ENCODE data around the gene HOXD1.

HOXD1 gene

DNA sequence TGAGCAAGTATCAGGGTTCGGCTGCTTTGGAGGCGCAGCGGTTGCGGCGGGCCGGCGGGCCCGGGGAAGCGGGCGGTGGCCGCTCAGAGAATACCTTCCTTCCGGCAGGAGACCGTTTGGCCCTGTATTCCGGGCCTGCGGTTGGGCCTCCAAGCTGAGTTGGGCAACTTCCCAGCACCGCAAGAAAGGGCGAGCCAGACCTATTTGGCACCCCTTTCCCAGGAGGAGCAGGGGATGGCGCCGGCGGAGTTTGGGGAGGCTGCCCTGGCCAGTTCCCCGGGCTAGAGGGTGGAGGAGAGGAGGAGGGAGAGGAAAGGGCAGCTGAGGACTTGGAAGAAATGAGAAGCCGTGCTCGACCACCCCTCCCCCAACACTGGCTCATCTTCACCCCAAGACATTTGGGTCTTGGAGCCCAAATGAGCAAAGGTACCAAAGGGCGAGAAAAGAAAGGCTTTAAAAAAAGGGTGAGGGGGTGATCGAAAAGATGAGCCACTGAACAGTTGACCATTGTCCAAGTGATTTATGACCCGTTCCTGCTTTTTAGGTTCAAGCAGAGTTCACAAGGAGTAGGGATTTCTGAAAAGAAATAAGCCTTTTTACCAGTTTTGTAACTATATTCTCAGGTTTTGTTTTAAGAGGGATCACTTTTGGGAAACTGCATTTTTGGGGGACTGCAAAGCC is 23.0 kb upstream of the HOXD1 start:
- DNase-seq = no peak

DNA sequence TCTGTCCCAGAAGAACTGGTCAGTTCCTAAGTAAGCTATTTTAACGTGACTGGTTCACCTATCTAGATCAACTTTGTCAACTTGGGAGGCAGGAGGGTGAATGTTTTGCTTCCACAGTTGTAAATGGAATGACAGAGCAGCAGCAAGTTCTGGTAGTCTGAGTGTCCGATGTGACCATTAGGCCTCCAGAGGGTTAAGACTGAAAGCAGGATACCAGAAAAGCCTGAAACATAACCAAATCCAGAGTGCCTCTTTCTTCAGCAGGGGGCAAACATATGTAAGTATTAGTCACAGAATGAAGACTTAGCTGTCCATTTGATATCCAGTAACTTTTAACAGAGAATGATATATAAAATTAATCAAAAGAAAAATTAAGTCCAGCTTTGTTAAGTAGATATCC is 22.2 kb upstream of the HOXD1 start:
- DNase-seq = no peak

DNA sequence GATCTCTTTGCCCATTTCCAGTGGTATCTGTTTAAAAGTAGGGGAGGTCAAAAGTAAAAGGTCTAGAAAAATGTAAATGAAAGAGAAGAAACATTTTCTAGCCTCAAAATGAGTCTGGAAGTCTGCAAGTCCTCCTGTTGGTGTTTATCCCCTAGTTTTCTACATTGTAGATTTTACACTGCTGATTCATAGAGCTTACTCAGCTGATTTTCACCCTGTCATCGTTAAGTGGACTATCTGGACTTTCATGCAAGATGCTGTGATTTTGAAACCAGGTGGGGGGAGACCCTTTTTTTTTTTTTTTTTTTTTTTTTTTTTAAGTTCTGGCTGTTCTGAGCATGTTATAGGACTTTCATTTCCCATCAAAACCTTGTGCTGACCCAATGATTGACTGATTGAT is 21.1 kb upstream of the HOXD1 start:
- no peak for DNase-seq

DNA sequence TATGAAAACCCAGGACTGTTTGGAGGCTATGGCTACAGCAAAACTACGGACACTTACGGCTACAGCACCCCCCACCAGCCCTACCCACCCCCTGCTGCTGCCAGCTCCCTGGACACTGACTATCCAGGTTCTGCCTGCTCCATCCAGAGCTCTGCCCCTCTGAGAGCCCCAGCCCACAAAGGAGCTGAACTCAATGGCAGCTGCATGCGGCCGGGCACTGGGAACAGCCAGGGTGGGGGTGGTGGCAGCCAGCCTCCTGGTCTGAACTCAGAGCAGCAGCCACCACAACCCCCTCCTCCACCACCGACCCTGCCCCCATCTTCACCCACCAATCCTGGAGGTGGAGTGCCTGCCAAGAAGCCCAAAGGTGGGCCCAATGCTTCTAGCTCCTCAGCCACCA is 19.3 kb upstream of the HOXD1 start:
- DNase-seq = no peak

DNA sequence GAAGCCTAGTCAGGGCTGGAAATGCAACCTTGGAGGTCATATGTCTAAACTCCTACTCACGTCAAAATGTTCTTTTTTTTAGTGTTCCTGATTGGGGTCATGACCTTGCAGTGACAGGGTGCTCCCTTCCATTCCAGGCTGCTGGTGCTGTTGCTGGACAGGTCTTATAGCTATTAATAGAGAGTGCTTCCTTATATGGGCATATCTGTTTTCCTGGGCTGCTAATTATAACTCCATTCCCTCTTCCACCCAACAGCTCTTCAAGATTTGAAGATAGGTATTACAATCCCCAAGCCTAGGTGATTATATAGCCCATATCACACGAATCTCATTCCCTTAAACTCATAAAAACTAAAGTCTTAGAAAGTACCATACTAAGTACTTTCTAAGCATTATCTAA is 18.8 kb upstream of the HOXD1 start:
- no peak for DNase-seq

DNA sequence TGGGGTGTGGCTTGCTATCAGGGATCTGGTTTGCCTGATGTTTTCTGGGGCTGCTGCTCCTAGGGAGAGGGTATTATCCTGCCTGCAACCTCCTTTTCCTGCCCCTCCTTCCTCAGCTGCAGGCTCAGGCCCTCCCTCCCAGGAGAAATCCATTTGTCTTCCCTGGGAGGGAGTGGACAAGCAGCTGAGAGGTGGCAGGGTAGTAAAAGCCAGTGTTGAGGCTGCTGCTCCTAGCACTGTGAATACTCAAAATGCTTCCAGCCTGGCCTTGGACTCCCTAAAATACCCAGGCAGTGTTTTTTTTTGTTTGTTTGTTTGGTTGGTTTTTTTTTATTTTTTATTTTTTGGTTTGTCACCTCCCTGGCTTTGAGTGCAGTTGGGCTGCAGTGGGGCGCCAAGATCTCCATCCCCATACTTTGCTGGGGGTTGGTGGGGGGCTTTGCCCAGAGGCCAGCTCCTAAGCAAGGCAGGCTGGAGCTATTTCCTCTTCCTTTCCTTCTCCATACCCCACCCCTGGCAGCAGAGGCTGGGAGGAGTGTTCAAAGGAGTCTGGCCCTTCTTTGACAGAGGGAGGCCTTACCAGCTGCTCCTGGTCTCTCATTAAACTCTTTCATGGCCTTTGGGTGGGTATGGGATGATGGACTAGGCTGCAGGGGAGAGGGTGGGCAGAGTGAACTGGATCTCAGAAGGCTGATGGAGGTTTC is 17.7 kb upstream of the HOXD1 start:
- DNase-seq = no peak

DNA sequence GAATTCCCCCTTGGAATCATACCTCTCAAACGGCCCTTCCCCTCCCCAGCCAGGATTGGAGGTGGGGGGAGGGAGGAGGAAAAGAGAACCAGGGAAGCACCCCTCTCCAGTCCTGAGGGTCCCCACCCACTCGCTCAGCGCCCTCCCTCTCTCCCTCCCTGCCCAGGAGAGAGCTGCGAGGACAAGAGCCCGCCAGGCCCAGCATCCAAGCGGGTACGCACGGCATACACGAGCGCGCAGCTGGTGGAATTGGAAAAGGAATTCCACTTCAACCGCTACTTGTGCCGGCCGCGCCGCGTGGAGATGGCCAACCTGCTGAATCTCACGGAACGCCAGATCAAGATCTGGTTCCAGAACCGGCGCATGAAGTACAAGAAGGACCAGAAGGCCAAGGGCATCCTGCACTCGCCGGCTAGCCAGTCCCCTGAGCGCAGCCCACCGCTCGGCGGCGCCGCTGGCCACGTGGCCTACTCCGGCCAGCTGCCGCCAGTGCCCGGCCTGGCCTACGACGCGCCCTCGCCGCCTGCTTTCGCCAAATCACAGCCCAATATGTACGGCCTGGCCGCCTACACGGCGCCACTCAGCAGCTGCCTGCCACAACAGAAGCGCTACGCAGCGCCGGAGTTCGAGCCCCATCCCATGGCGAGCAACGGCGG is 17.0 kb upstream of the HOXD1 start:
- DNase-seq = no peak

DNA sequence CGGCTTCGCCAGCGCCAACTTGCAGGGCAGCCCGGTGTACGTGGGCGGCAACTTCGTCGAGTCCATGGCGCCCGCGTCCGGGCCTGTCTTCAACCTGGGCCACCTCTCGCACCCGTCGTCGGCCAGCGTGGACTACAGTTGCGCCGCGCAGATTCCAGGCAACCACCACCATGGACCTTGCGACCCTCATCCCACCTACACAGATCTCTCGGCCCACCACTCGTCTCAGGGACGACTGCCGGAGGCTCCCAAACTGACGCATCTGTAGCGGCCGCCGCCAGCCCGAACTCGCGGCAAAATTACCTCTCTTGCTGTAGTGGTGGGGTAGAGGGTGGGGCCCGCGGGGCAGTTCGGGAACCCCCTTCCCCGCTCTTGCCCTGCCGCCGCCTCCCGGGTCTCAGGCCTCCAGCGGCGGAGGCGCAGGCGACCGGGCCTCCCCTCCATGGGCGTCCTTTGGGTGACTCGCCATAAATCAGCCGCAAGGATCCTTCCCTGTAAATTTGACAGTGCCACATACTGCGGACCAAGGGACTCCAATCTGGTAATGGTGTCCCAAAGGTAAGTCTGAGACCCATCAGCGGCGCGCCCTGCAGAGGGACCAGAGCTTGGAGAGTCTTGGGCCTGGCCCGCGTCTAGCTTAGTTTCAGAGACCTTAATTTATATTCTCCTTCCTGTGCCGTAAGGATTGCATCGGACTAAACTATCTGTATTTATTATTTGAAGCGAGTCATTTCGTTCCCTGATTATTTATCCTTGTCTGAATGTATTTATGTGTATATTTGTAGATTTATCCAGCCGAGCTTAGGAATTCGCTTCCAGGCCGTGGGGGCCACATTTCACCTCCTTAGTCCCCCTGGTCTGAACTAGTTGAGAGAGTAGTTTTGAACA is 16.2 kb upstream of the HOXD1 start:
- no peak for DNase-seq

DNA sequence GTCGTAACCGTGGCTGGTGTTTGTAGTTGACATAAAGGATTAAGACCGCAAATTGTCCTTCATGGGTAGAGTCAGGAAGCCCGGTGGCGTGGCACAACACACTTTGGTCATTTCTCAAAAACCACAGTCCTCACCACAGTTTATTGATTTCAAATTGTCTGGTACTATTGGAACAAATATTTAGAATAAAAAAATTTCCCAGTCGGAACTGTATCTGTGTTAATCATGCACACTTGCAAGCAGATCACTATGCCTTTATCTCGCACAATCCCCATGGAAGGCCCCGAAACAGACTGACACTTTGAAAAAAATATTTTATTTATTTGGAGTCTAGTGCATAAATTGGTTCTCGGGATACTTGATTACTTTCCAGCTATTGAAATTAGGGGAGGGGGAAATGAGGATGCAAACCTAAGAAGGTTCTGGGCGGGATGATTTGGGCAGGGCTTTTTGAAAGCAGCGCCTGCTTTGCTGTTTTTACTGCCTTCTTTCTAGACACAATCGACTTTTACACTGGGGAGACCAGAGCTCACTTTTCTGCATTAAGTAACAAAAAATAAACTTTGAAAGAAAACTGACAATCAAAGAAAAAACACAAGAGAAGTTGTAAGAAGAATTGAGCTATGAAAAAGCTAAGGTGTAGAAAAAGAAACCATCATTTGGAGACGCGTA is 15.4 kb upstream of the HOXD1 start:
- DNase-seq = no peak

DNA sequence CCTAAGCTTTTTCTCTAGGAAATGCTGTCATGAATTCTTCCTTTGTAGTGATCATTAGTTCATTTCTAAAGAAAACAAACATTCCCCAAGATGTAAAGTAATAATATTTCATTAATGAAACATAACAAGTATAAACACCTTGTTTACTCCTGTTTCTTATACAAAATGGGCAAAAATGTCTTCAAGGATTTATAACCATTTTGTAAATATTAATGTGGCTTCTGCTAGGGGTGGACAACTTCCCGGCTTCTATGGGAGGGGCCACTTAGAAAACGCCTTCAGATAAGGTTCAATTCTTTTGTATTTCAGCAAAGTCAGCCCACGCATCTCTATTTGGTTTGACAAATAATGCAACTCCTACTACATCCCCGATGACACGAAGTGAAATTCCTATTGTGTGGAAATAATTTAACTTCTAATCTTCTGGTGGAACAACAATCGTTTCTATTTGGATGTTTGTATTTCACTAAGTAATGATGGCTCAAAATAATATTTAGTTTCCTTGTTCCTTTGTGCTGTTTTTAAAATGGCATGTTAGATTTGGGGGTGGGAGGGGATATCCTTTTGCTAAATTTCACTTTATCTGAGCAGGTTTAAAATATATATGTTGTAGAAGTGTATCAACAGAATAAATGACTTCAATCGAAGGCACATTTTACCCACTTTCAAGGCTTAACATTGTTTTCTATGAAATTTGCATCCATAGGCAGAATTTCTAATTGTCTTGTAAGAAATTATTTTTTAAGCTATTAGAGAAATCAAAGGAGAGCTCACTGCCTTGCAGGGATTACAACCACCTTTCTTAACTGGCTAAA is 14.7 kb upstream of the HOXD1 start:
- DNase-seq = no peak

DNA sequence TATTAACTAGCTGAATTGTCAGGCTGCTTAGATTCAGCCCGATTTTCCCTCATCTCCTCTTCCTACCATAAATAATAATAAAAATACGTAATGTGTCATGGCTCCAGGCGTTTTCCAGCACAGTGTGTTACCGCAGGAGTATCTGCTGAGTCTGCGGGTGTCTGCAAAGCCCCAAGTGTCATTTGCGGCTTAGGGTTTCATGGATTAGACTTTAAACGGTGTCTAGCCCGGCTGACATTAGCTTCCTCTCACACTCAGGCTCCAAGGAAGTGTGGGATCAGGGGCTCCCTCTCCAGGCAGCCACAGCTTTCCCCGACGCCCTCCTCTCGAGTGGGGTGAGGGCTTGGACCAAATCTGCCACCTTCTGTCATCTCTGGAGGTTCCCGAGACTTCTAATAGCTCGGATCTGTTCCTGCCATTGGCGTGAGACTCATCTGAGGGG is 14.1 kb upstream of the HOXD1 start:
- DNase-seq = no peak

DNA sequence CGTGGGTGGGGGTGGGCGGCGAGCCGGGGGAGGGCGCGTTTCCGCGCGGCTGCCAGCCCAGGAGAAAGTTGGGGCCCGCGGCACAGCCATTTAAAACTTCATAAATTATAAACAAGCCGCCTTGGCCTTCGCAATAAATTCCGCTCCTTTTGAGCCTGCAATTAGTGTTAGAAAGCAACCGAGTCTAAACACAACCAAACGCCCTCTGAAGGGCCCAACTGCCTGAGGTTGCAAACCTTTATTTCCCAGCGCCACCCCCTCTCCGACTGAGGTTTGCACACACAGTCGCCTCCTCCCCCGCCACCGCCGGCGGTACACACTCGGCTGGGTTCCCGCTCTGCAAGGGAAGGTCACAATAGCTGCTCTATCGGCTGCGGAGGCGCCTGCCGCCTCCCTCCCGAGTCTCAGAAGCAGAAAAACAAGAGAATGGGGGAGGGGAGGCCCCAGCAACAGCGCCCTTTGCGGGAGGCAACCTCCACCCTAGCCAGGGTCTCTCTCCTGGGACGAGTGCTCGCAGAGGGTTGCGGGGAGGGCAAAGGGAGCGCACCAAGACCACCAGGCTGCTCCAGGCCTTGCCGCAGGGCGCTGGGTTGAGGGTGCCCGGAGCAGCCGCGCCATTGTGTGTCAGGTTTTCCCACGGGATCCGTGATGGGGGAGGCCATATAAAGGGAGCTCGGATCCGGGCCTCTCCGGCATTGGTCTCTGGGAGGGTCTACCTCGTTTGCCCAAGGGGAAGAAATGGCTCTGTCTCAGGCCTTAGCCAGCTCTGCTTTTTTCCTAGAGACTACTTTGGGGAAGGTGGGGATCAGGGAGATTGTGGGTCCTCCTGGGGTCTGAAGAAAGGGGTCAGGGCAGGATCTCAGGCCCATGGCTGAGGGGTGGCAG is 13.4 kb upstream of the HOXD1 start:
- no peak for DNase-seq

DNA sequence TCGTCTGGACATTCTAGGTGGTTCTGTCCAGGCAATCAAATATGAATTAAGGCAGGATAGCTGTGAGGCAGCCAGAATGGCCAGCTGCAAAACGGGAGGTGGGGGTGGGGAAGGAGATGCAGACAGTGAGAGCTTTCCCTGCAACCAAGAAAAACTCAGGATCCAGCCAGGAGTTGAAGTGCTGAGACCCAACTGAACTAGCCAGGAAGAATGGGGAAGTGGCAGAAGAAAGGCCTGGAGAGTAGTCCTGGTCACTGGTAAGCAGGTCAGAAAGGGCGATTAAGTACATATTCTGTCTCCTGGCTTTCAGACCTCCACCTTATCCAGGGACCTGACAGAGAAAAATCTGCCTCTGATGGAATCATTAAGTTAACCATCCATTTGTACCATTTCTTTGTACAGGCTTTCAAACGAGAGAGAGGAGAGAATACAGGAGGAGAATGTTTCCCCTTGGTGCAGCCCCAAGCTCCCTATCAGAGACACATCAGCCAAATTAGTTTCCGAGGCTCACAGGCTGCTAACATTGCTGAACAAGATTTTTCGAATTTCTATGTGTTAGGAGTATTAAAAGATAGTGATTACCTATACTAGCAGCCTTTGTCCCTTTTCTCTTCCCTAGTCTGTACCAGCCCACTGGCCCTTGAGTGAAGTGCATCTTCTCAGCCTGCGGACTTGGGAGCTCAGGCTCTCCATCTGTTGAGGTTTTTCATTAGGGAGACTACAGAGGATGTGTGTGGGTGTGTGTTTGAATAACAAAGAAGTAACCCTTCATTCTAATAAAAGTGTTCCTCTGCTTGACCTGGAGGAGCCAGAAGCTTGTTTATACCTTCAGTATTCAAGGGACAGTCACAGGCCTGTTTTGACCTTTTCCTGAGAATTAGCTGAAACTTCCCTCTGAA is 12.5 kb upstream of the HOXD1 start:
- DNase-seq = no peak

DNA sequence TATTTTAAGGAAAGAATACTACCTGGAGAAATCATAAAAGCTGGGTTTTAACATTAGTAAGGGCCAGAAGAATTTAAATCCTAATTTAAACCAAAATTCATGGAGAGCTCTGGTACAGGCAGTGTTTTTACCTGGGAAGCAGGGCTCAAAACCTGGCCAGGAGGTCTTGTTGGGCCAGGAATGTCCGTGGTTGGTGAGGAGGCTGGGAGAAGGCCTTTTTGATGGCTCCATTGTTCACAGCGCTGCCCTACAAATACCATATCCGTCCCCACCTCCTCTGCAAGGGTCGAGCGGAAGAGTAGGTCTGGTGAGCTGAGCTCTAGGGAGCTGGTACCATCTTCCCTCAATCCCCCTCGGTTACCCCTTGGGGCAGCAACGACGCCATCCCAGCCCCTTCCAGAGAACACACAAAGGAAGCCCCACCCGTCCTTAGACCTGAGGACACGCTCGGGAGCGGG is 10.9 kb upstream of the HOXD1 start:
- DNase-seq = no peak

DNA sequence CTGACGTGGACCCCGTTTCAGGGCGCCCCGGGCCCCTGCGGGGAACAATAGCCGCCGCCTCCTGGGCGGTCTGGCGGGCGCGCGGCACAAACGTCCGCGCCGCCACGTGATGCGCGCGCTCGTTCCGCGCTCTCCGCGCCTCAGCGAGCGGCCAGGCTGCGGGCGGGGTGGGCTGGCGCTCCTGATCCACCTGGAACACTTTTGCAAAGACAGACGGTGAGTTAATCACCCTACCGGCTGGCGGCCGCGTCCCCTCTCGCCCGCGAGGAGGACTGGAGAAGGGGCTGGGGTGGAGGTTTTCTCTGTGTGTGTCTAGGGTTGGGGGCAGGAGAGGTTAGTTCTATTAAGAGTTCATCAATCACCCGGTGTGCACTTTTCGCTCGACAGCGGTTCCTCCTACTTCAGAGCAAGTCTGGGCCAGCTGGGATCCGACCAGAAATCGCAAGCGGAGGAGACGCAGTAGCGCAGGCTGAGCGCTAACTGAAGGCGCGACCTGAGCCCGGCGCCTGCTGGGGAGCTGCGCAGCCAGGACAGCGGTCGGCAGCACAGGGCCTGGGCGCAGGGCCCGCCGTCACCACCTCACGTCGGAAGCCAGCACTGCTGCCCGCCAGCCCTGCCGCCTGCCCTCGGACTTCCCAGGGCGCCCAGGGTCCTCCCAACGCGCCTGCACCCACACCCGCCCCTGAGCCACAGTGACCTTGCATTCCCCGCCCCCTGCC is 10.3 kb upstream of the HOXD1 start:
- DNase-seq = no peak

DNA sequence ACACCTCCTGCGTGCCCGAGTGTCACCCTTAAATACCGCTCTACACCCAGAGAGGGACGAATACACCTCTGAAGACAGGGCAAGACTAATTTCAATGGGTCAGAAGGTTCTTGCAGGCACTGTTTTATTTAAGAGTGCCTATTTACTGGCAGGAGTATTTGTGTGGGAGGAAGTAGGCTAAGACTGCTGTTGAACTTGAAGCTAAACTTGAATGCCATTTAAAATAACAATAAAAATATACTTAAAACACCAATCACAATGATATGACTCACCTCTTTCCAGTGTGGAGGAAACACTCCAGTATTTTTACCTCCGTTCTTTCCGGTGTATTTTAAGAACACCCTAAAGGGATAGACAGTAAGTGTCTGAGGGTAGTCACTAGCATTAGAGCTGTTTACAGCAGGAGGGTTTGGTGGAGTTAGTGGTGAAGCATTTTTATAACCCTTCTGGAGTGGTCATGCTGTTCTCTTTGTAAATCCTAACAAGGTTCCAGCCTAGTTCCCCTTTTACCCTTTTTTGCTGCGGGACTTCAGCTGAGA is 9.6 kb upstream of the HOXD1 start:
- DNase-seq = no peak

DNA sequence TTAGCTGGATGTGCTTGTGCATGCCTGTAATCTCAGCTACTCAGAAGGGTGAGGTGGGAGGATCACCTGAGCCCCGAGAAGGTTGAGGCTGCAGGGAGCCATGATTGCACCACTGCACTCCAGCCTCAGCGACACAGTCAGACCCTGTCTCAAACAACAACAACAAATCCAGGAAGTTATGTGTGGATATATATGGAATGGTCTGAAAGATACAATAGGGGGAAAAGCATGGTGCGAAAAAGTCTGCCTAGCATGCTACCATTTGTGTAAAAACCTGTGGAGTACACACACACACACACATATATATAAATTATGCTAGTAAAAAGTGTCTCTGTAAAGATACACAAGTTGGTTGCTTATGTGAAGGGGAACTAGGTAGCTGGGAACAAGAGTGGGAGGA is 6.9 kb upstream of the HOXD1 start:
- DNase-seq = no peak

DNA sequence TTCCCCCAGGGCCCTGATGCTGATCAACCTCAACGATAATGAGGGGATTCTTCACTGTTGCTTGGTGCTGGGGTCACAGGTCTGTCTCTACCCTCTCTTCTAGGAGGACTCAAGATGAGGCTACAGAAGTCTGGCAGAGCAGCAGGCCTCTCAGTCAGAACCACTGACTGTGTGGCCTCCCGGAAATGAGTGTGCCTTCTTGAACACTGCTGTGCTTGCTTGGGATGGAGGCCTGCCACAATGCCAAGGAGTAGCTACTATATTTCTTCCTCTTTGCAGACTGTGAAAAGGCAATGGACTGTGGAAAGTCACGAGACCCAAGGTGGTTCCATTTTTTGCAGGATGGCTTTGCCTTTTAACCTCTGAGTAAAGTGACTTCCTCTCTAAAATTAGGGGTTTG is 5.8 kb upstream of the HOXD1 start:
- no peak for DNase-seq
